ENCODE data around the gene SYNE3.
A peak's percentile ranks its signal among the peaks of the same experiment; 100 is the strongest.
"Not testable (repeated sequence)": the region's sequence is repeated elsewhere in the genome, so short reads cannot be mapped to it uniquely, and the experiment has no call there.

Gene SYNE3

DNA sequence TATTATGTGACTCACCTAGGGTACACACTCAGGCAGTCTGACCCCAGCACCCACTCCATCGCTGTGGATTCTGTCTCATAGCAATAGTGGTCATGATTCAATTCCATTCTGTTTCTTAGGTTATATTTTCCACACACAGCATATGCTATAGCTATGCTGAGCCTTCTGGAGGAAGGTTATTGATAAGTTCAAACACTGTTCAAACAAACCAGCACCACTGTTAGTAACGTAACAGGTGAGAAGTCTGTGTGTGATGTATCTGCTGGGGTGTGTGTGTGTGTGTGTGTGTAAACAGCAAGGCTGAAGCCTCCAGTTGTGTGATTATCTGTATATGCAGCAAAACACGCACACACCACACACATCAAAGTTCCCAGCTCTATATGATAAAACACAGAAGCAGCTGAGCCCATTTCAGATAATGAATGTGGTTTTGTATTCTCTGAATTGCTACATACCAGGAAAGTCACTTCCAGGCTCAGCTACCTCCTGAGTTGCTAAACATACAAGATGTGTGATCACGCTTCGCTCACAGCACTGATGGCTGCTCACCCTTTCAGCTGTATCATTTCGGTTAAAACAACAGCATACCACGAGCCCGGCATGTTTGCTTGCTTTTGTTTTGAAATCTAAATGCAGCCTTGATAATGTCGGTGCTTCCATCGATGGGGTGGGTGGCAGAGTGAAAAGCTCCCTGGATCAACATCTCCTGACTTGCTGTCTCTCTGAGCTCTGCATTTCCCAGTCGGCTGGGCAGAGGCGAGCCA is 6.8 kb upstream of the SYNE3 start:
- no peak for DNase-seq

DNA sequence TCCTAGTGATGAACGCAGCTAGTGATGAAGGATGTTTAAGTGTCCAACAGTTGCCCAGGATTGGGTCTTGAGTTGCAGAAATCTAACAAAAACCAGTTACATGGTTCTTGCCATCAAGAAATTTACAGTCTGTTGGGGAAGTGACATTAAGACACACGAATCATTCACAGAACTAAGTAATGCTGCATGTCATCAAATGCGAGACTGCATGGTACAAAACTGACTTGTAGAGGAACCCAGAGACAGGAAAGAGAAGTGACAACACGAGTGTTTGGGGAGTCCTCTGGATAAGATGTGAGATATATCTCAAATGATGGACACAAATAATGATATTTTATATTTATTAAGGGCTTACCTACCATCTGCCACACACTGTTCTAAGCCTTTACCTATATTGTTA is 6.1 kb upstream of the SYNE3 start:
- no peak for DNase-seq

- no peak for DNase-seq
Measured at GRCh38 chr14:95522116-95522515, 5.7 kb upstream of the SYNE3 start.

DNA sequence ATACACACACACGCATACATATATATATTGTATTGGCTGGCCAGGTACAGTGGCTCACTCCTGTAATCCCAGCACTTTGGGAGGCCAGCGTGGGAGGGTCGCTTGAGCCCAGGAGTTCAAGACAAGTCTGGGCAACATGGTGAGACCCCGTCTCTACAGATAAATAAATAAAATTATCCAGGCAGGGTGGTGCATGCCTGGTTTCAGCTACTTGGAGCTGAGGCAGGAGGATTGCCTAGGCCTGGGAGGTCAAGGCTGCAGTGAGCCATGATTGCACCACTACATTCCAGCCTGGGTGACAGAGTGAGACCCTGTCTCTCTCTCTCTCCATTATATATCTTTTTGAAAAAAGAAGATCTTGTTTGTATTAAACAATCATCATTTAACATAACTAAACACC is 4.6 kb upstream of the SYNE3 start:
- DNase-seq, result no peak

GRCh38 chr14:95520346-95520745 is 3.9 kb upstream of the SYNE3 start:
- DNase-seq, result no peak

- peak; percentile 71 for DNase-seq
Measured at GRCh38 chr14:95519699-95520098, 3.2 kb upstream of the SYNE3 start.

DNA sequence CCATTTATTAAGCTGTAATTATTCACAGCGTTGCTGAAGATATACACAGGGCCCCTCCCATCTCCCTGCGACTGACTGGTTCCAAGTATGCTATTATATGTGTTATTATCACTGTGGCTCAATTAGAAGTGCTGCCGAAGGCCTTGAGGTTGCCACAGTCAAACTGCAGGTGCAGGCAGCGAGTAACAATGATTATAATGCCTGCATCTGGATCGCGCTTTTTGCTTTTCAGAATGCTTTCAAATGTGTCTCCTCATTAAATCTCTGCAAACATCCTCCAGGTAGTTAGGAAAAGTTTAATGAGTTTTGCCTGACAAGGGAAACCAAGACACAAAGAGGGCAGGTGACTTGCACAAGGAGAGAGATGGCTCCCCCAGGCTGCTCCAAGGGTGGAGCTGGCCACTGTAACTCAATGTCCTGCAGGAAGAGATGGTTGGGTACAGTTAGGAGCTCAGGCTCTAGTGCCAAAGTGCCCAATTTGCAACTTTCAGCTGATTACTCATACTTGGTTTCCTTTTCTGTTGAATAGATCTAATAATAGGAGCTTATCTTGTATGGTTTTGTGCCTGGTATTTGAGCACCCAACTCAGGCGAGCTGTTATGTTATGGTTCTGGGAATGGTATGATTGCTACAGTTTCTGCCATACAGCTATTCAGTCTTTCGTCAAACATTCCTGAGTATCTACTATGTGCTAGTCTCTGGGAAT is 1.7 kb upstream of the SYNE3 start:
- no peak for DNase-seq

DNA sequence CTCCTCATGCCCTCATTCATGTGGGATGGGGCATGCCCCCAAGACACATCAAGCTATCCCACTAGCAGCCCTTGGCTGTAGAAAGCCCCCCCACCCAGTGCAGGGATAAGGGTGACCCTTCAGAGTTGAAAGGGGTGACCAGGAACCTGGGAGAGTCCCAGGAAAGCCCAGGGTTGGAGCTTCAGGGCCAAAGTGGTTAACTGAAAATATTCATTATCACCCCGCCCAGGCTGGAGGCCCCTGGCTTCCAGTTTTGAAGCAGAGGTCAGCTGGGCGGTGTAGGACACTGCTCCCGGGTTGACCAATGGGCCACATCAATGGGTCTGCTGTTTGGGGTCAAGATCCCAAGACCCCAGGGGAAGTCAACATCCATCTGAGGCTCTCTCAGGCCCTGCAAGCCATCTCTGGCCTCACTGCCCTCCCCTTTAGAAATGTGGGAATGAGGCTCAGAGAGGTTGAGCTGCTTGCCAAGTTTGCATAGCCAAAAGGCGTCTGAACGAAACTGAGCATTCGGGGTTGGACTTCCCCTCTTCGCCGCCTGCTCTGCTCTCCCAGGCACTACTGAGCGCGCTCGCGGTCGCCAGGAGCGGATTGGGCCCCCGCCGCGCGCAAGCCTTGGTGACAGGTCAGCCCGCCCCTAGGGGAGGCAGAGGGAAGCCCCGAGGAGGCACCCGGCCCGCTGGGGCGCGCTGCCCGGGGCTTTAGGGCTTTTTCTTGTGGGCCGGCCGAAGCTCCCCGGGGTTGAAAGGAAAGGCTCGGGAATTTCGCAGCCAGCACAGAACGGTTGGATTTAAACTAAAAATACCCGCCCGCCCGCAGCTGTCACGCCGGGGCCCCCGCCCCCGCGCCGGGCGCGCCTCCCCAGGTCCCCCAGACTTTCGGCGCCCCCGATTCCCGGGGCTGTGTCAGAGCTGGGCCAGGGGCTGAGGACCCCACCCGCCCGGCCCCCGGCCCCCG is 576 bp downstream of the SYNE3 start:
- peak; percentile 77 for DNase-seq

DNA sequence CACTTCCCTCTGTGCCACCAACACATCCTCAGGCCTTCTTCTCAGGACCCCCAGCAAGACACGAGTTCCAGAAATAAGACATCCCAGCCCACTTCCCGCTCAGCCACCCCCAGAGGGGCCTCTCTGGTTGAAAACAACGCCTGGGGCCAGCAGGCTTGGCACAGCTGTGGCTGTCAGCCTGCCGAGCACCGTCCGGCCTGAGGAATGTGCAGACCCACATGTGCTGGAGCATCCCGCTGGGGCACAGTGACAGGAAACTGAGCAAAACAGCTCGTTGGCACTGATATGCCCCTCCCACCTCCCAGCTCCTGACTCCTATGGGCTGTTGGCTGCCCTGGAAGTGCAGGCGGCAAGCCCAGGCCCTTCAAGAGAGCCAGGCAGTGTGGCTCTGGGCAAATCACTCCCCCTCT is 1.4 kb downstream of the SYNE3 start:
- DNase-seq, result peak; percentile 86

- no peak for DNase-seq
Measured at GRCh38 chr14:95514131-95515079, 2.0 kb downstream of the SYNE3 start.

GRCh38 chr14:95513291-95513690 is 3.2 kb downstream of the SYNE3 start:
- DNase-seq, result no peak

- no peak for DNase-seq
Measured at GRCh38 chr14:95511687-95512086, 4.8 kb downstream of the SYNE3 start.

DNA sequence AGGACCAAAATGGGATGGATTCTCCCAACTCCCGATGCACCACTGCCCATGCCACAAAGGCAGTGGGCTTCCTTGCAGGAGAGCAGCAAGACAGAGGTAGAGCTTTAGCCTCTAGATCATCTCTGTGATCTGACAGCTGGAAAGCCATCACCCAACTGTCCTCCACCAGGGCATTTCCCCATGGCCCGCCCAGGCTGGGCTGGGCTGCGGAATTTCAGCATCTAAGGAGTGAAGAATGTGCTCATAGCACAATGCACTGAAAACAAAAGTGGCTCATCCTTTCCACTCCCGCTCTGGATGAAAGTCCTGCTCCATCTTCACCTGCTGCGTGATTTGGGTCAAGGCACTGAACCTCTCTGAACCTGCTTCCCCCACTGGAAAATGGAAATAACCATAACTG is 5.6 kb downstream of the SYNE3 start:
- DNase-seq, result no peak

DNA sequence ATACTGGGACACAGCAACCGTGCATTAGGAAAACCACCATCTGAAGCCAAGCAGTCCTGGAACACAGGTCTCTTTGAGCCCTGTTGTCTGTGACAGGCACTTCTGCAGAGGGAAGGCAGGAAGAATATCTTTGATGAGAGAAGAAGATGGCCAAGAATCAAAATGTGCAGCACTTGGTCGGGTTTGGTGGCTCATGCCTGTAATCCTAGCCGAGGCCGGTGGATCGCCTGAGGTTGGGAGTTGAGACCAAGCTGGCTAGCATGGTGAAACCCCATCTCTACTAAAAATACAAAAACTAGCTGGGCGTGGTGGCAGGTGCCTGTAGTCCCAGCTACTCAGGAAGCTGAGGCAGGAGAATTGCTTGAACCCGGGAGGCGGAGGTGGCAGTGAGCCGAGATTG is 6.1 kb downstream of the SYNE3 start:
- DNase-seq, result not testable (repeated sequence)

- no peak for DNase-seq
Measured at GRCh38 chr14:95509495-95509894, 7.0 kb downstream of the SYNE3 start.

- DNase-seq, result no peak
Measured at GRCh38 chr14:95508377-95508776, 8.1 kb downstream of the SYNE3 start.

GRCh38 chr14:95507701-95508103 is 8.7 kb downstream of the SYNE3 start:
- no peak for DNase-seq

DNA sequence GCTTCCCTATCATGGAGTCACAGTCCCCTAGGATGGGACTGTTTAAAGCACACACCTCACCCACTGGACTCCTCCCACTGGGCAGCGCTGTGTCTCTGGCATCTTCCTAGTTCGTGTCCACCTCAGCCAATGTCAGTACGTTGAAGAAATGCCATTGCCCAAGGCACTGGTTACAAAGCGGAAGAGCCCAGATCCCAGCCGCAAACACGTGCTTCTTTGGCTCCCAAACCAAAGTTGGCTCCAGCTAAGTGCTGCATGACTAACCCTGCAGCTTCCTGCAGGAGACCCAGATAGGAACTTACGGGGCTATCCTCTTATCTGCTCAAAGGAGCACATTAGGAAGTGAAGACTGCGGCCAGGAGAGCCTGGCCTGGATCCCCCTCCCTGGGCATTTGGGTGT is 9.3 kb downstream of the SYNE3 start:
- DNase-seq, result no peak

DNA sequence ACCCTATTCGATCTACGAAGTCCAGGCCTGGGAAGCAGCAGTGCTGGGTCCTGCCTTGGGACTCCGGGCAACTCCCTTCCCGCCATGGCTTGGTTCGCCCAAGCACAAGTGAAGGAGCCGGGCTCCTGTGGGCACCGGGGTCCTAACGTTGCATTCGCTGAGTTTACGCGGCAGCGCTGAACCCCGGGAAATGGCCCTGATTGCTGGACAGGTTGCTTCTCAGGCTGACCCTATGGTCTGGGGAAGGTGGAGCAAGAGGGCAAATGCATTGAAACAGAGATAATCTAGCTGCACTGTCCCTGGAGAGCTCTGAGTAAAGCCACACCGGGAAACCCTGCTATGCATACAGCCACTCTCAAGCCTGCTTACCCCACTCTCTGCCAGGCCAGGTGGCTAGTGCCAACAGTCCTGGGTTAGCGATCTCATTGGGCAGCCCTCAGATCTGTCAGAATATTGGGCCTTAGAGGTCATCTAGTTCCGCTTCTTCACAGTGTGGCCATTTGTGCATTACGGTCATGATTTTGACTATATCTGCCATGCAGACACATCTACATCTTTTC is 11.3 kb downstream of the SYNE3 start:
- DNase-seq, result no peak

DNA sequence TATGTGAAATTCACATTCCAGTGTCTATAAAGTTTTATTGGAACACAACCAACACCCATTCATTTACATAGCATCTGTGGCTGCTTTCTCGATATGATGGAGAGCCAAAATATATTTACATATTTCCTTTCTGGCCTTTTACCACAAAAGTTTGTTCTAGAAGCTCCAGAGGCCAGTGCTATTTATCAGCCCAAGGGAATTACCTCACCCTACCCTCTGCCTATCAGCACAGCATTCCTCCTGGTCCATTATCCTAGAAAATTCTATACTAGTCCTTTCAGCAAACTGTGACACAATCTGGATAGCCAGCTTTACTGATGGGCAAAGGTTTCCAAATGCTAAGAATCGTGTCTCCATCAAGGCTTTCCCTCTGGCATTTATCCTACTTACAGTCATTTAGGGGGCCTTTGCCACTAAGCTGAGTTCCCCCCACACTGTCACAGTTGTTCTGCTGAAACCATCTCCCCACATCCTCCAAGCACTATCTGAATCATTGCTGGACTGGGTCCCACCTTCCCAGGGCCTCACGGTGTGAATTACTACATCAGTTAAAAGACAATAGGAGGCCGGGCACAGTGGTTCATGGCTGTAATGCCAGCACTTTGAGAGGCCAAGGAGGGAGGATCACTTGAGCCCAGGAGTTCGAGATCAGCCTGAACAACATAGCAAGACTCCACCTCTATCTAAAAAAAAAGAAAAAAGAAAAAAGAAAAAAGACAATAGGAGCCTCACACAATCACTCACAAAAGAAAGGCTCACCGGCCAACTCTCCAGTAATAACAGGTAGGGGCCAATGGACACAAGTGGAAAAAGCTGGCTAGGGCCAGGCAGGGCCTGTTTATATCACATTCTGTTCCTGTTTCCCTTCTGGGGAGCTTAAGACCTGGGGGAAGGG is 12.1 kb downstream of the SYNE3 start:
- DNase-seq, result no peak
